Neural progenitor cell (in vitro differentiated cells): Measurements from ENCODE around the gene MACROD2.

Experiments
- CTCF ChIP-seq: fragments of 200-600 bp; sonication (generic); IDR thresholded peaks from 2 replicates; pipeline ENCODE4 v1.5.1; 2017; ENCODE audit warnings: antibody characterized with exemption, mild to moderate bottlenecking
- EZH2 ChIP-seq: fragments of 200-600 bp; sonication (generic); IDR thresholded peaks from 2 replicates; pipeline ENCODE4 v1.6.1; 2017; ENCODE audit warnings: antibody characterized with exemption, mild to moderate bottlenecking, moderate library complexity
- EZH2phosphoT487 ChIP-seq: fragments of 200-600 bp; sonication (generic); IDR thresholded peaks from 2 replicates; pipeline ENCODE4 v1.6.1; 2017; ENCODE audit warnings: antibody characterized with exemption

GRCh38 chr20:14619411-14619810 is 624.1 kb downstream of the MACROD2 start:
- TF ChIP-seq CTCF (no peak), EZH2phosphoT487 (no peak), EZH2 (no peak)
